Neural cell (in vitro differentiated cells): ENCODE data around the gene NUSAP1. TPM values are rescaled to one million over a fixed set of nuclear protein-coding genes. Genes with fewer than 3 reads are reported as not detected.
A peak's percentile ranks its signal among the peaks of the same experiment; 100 is the strongest.
"Not testable (repeated sequence)": the region's sequence is repeated elsewhere in the genome, so short reads cannot be mapped to it uniquely, and the experiment has no call there.

Experiments used
- H2AFZ ChIP-seq: fragments of 200-600, 300-800 bp; sonication (generic), shearing (Covaris generic); 2 replicates; pipeline ENCODE4 v1.6.0; 2014; ENCODE audit warnings: low read depth, mild to moderate bottlenecking, antibody characterized with exemption, low read length, moderate library complexity
- H3F3A ChIP-seq: fragments of 200-600 bp; shearing (Covaris generic); 2 replicates; pipeline ENCODE4 v1.6.1; 2016; ENCODE audit warnings: mild to moderate bottlenecking, moderate library complexity, mixed read lengths, antibody characterized with exemption, low read length; ENCODE audit not compliant: insufficient read depth, poor library complexity, severe bottlenecking
- H3K27ac ChIP-seq: fragments of 200-600, 300-800 bp; sonication (generic), shearing (Covaris generic); 2 replicates; pipeline ENCODE4 v1.5.1; 2014; ENCODE audit warnings: mild to moderate bottlenecking, low read length, moderate library complexity
- H3K27me3 ChIP-seq: fragments of 300-800, 200-600 bp; sonication (generic), shearing (Covaris generic); 2 replicates; pipeline ENCODE4 v1.6.0; 2014; ENCODE audit warnings: mild to moderate bottlenecking, low read depth, low read length, moderate library complexity; ENCODE audit not compliant: insufficient read depth
- H3K36me3 ChIP-seq: fragments of 300-800, 200-600 bp; sonication (generic), shearing (Covaris generic); 2 replicates; pipeline ENCODE4 v1.5.1; 2014; ENCODE audit warnings: mild to moderate bottlenecking, antibody characterized with exemption, low read length, moderate library complexity; ENCODE audit not compliant: insufficient read depth
- H3K4me2 ChIP-seq: fragments of 300-800, 200-600 bp; sonication (generic), shearing (Covaris generic); 2 replicates; pipeline ENCODE4 v1.6.0; 2014; ENCODE audit warnings: mild to moderate bottlenecking, low read length
- H3K4me3 ChIP-seq: fragments of 300-800, 200-600 bp; sonication (generic), shearing (Covaris generic); 2 replicates; pipeline ENCODE4 v1.5.1; 2014; ENCODE audit warnings: mild to moderate bottlenecking, low read length, moderate library complexity
- H3K79me2 ChIP-seq: fragments of 200-600 bp; shearing (Covaris generic); replicated peaks from 2 replicates; pipeline ENCODE4 v1.6.0; 2014; ENCODE audit warnings: mild to moderate bottlenecking, low read length, moderate library complexity; ENCODE audit not compliant: insufficient read depth
- H3K9ac ChIP-seq: fragments of 300-800, 200-600 bp; sonication (generic), shearing (Covaris generic); 2 replicates; pipeline ENCODE4 v1.6.1; 2016; ENCODE audit warnings: mild to moderate bottlenecking, low read length, mixed read lengths
- H3K9me2 ChIP-seq: fragments of 200-600 bp; shearing (Covaris generic); 2 replicates; pipeline ENCODE4 v1.6.1; 2016; ENCODE audit warnings: mild to moderate bottlenecking, low read length, mixed read lengths; ENCODE audit not compliant: insufficient read depth
- H3K9me3 ChIP-seq: fragments of 200-600, 300-800 bp; sonication (generic), shearing (Covaris generic); 2 replicates; pipeline ENCODE4 v1.6.1; 2016; ENCODE audit warnings: mild to moderate bottlenecking, mixed run types, low read length, moderate library complexity, mixed read lengths
- H4K20me1 ChIP-seq: fragments of 200-600 bp; shearing (Covaris generic); 2 replicates; pipeline ENCODE4 v1.6.1; 2016; ENCODE audit warnings: mild to moderate bottlenecking, mixed run types; ENCODE audit not compliant: insufficient read depth
- EP300 ChIP-seq: fragments of 450-650 bp; conservative IDR thresholded peaks from 2 replicates; pipeline ENCODE4 v1.6.1; 2014; ENCODE audit warnings: antibody characterized with exemption, mild to moderate bottlenecking, moderate library complexity; ENCODE audit not compliant: poor library complexity, severe bottlenecking
- EZH2 ChIP-seq: fragments of 200-600, 300-800 bp; shearing (Covaris generic), sonication (generic); IDR thresholded peaks from 2 replicates; pipeline ENCODE4 v1.6.1; 2014; ENCODE audit warnings: antibody characterized with exemption, low read length, borderline replicate concordance, mild to moderate bottlenecking; ENCODE audit not compliant: insufficient read depth, poor library complexity, severe bottlenecking
- MXI1 ChIP-seq: fragments of 450-650 bp; conservative IDR thresholded peaks from 2 replicates; pipeline ENCODE4 v1.6.1; 2014; ENCODE audit warnings: antibody characterized with exemption, mild to moderate bottlenecking; ENCODE audit not compliant: poor library complexity, severe bottlenecking
- POLR2AphosphoS5 ChIP-seq: IDR thresholded peaks from 2 replicates; pipeline ENCODE4 v1.6.1; 2012
- RAD21 ChIP-seq: fragments of 450-650 bp; conservative IDR thresholded peaks from 2 replicates; pipeline ENCODE4 v1.6.1; 2014; ENCODE audit warnings: antibody characterized with exemption, mild to moderate bottlenecking, moderate library complexity
- SMC3 ChIP-seq: fragments of 450-650 bp; conservative IDR thresholded peaks from 2 replicates; pipeline ENCODE4 v1.6.1; 2014; ENCODE audit warnings: antibody characterized with exemption, mild to moderate bottlenecking, moderate library complexity; ENCODE audit not compliant: poor library complexity
- TAF1 ChIP-seq: IDR thresholded peaks from 2 replicates; pipeline ENCODE4 v1.6.1; 2012; ENCODE audit warnings: low read depth
- polyA minus RNA-seq: library from RNA; depleted of rRNA, polyadenylated mRNA; stranded (reverse); fragments of >200 nt; gene quantifications from 2 replicates; pipeline ENCODE4 v1.2.3, GENCODE V29; 2014
- polyA plus RNA-seq: library from polyadenylated mRNA; depleted of rRNA; stranded (reverse); fragments of >200 nt; gene quantifications from 2 replicates; pipeline ENCODE4 v1.2.3, GENCODE V29; 2014
- TF ChIP-seq, protein P1 (sequence below): IDR thresholded peaks from 2 replicates; pipeline ENCODE4 v1.6.1; 2012; ENCODE audit warnings: borderline replicate concordance
- TF ChIP-seq, protein P2 (sequence below): fragments of 450-650 bp; IDR thresholded peaks from 2 replicates; pipeline ENCODE4 v1.5.1; 2014; ENCODE audit warnings: antibody characterized with exemption, mild to moderate bottlenecking, moderate library complexity; ENCODE audit not compliant: poor library complexity, severe bottlenecking

The NUSAP1 gene
- 8.6 and 13.6 TPM in 2 replicates for polyA plus RNA-seq
- 9.5 and 12.0 TPM in 2 replicates for polyA minus RNA-seq

GRCh38 chr15:41332194-41333025 is at the start of gene NUSAP1, which contains the start of gene OIP5:
Gene NUSAP1, plus strand, starts transcription at chr15:41332881. Its CDS starts 77 bp downstream, at chr15:41332958.
Gene OIP5, minus strand, starts transcription at chr15:41332591. Its CDS starts 30 bp downstream, at chr15:41332561.
- H3K9me3 ChIP-seq, result no peaks in the 10 kb centered on the region
- peak; percentile 9 for TF ChIP-seq EP300
- peak; percentile 84 for TF ChIP-seq SMC3
- TF ChIP-seq TAF1, result no peak
- TF ChIP-seq, protein P1, sequence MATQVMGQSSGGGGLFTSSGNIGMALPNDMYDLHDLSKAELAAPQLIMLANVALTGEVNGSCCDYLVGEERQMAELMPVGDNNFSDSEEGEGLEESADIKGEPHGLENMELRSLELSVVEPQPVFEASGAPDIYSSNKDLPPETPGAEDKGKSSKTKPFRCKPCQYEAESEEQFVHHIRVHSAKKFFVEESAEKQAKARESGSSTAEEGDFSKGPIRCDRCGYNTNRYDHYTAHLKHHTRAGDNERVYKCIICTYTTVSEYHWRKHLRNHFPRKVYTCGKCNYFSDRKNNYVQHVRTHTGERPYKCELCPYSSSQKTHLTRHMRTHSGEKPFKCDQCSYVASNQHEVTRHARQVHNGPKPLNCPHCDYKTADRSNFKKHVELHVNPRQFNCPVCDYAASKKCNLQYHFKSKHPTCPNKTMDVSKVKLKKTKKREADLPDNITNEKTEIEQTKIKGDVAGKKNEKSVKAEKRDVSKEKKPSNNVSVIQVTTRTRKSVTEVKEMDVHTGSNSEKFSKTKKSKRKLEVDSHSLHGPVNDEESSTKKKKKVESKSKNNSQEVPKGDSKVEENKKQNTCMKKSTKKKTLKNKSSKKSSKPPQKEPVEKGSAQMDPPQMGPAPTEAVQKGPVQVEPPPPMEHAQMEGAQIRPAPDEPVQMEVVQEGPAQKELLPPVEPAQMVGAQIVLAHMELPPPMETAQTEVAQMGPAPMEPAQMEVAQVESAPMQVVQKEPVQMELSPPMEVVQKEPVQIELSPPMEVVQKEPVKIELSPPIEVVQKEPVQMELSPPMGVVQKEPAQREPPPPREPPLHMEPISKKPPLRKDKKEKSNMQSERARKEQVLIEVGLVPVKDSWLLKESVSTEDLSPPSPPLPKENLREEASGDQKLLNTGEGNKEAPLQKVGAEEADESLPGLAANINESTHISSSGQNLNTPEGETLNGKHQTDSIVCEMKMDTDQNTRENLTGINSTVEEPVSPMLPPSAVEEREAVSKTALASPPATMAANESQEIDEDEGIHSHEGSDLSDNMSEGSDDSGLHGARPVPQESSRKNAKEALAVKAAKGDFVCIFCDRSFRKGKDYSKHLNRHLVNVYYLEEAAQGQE, result no peak
- TF ChIP-seq, protein P2, sequence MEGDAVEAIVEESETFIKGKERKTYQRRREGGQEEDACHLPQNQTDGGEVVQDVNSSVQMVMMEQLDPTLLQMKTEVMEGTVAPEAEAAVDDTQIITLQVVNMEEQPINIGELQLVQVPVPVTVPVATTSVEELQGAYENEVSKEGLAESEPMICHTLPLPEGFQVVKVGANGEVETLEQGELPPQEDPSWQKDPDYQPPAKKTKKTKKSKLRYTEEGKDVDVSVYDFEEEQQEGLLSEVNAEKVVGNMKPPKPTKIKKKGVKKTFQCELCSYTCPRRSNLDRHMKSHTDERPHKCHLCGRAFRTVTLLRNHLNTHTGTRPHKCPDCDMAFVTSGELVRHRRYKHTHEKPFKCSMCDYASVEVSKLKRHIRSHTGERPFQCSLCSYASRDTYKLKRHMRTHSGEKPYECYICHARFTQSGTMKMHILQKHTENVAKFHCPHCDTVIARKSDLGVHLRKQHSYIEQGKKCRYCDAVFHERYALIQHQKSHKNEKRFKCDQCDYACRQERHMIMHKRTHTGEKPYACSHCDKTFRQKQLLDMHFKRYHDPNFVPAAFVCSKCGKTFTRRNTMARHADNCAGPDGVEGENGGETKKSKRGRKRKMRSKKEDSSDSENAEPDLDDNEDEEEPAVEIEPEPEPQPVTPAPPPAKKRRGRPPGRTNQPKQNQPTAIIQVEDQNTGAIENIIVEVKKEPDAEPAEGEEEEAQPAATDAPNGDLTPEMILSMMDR, result peak; percentile 86
- no peak for TF ChIP-seq EZH2
- TF ChIP-seq POLR2AphosphoS5, result peak; percentile 41
- TF ChIP-seq MXI1, result peak; percentile 100
- TF ChIP-seq RAD21, result peak; percentile 74
- H3K36me3 ChIP-seq, result no peaks in the 10 kb centered on the region
- no peaks in the 10 kb centered on the region for H4K20me1 ChIP-seq
- H2AFZ ChIP-seq, result peak within 1 kb of the TSS; percentile 30
- H3K27ac ChIP-seq, result no peak within 1 kb of the TSS
- H3K9me2 ChIP-seq, result no peaks in the 10 kb centered on the region
- H3K4me3 ChIP-seq, result peak within 1 kb of the TSS; percentile 84
- peaks cover 17% of the 10 kb centered on the region for H3K79me2 ChIP-seq
- H3K9ac ChIP-seq, result no peak within 1 kb of the TSS
- no peaks in the 10 kb centered on the region for H3K27me3 ChIP-seq
- peak within 1 kb of the TSS; percentile 46 for H3K4me2 ChIP-seq
- H3F3A ChIP-seq, result no peaks in the 10 kb centered on the region

DNA sequence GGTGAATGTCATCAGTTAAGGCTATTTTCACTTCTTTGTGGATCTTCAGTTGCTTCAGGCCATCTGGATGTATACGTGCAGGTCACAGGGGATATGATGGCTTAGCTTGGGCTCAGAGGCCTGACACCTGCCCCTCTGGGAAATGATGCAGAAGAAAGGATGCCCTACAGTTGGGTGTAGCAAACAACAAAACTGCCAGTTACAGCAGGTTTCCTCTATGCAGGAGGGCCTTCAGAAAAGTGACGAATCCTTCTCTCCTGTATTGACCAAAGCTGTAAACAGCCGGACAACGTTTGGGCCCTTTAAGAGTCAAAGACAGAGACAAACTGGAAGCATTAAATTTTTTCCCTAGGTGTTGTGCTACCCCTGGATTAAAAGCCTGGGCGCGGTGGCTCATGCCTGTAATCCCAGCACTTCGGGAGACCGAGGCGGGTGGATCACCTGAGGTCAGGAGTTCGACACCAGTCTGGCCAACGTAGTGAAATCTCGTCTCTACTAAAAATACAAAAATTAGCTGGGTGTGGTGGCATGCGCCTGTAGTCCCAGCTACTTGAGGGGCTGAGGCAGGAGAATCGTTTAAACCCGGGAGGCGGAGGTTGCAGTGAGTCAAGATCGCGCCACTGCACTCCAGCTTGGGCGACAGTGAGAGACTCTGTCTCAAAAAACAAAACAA is 49.6 kb upstream of the NUSAP1 start:
- not testable (repeated sequence) for H3K27me3 ChIP-seq, H3K9me2 ChIP-seq, H3K9me3 ChIP-seq, H3K36me3 ChIP-seq, H3F3A ChIP-seq, H4K20me1 ChIP-seq, H3K4me2 ChIP-seq
- H3K9ac ChIP-seq, result peak overlapping the region; percentile 58
- peaks cover 29% of the 10 kb centered on the region for H3K79me2 ChIP-seq
- peak overlapping the region; percentile 43 for H2AFZ ChIP-seq
- peak overlapping the region; percentile 84 for H3K27ac ChIP-seq
- H3K4me3 ChIP-seq, result peak overlapping the region; percentile 86
